ACC112 (cell line): ENCODE measurements around the gene MAP4.
"Not testable (repeated sequence)": the region's sequence is repeated elsewhere in the genome, so short reads cannot be mapped to it uniquely, and the experiment has no call there.

Experiments
- H2AFZ ChIP-seq: fragments of 200-600 bp; sonication (generic); one replicate; pipeline ENCODE4 v1.6.0; 2017; ENCODE audit warnings: antibody characterized with exemption, low read length; ENCODE audit not compliant: unreplicated experiment
- H3K27ac ChIP-seq: fragments of 200-600 bp; sonication (generic); 2 replicates; pipeline ENCODE4 v1.5.1; 2014; ENCODE audit warnings: low read depth, mild to moderate bottlenecking, antibody characterized with exemption, low read length, moderate library complexity
- H3K27me3 ChIP-seq: fragments of 200-600 bp; sonication (generic); 2 replicates; pipeline ENCODE4 v1.6.1; 2014; ENCODE audit warnings: mild to moderate bottlenecking, antibody characterized with exemption, low read length, moderate library complexity, mixed read lengths; ENCODE audit not compliant: insufficient read depth
- H3K36me3 ChIP-seq: fragments of 200-600 bp; sonication (generic); 2 replicates; pipeline ENCODE4 v1.6.1; 2016; ENCODE audit warnings: mild to moderate bottlenecking, antibody characterized with exemption, low read length, moderate library complexity, mixed read lengths; ENCODE audit not compliant: insufficient read depth
- H3K4me1 ChIP-seq: fragments of 200-600 bp; sonication (generic); one replicate; pipeline ENCODE4 v1.6.1; 2016; ENCODE audit warnings: low read length, mixed read lengths; ENCODE audit not compliant: insufficient read depth, unreplicated experiment, control insufficient read depth
- H3K4me3 ChIP-seq: fragments of 200-600 bp; sonication (generic); 2 replicates; pipeline ENCODE4 v1.5.1; 2014; ENCODE audit warnings: mild to moderate bottlenecking, low read depth, low read length
- H3K79me2 ChIP-seq: fragments of 200-600 bp; sonication (generic); one replicate; pipeline ENCODE4 v1.6.0; 2016; ENCODE audit warnings: low read length; ENCODE audit not compliant: control insufficient read depth, unreplicated experiment, insufficient read depth

MAP4 gene

DNA sequence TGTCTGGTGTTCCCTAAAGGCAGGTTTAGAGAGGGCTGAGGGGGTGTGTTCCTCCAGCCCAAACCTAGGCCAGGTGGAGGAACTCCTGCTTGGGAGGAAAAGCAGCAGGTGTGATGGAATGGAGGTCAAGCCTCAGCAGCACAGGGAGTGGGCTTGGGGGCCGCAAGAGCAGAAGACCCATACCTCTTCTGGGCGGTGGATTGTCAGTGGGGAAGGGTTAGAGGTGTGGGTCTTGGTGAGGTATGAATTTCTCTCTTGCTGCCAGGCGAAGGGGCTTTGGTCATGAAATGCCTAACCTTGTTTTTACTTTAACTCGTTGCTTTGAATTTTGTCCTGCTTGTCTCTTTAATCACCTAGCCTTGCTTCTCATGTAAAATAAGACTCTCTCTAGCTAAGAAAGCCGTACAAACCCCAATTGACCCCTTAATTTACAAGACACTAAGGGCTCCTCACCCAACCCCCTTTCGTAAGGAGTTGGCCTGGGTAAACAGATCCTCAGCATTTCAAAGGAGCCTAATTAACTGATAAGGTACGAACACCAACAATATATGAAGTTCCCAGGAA is 174.3 kb downstream of the MAP4 start:
- H3K27ac ChIP-seq: no peak overlapping the region
- no peak overlapping the region for H2AFZ ChIP-seq
- H3K27me3 ChIP-seq: no peaks in the 10 kb centered on the region
- H3K4me3 ChIP-seq: no peak overlapping the region
- no peaks in the 10 kb centered on the region for H3K4me1 ChIP-seq
- peaks cover 6% of the 10 kb centered on the region; the same call in 1 of the 2 replicates for H3K36me3 ChIP-seq
- no peaks in the 10 kb centered on the region for H3K79me2 ChIP-seq

- peaks cover 8% of the 10 kb centered on the region; the same call in 1 of the 2 replicates for H3K36me3 ChIP-seq
- no peak overlapping the region for H2AFZ ChIP-seq
- H3K27me3 ChIP-seq: no peaks in the 10 kb centered on the region
- no peaks in the 10 kb centered on the region for H3K4me1 ChIP-seq
- no peak overlapping the region for H3K27ac ChIP-seq
- H3K4me3 ChIP-seq: no peak overlapping the region
- no peaks in the 10 kb centered on the region for H3K79me2 ChIP-seq
Measured at GRCh38 chr3:47838503-47838902, 177.7 kb downstream of the MAP4 start.

- Histone ChIP-seq H3K79me2 (no peaks in the 10 kb centered on the region), H3K4me1 (no peaks in the 10 kb centered on the region), H3K27me3 (no peaks in the 10 kb centered on the region), H2AFZ (no peak overlapping the region), H3K4me3 (no peak overlapping the region), H3K27ac (no peak overlapping the region), H3K36me3 (peaks cover 15% of the 10 kb centered on the region; the same call in 1 of the 2 replicates)
Measured at GRCh38 chr3:47836986-47837385, 179.2 kb downstream of the MAP4 start.

DNA sequence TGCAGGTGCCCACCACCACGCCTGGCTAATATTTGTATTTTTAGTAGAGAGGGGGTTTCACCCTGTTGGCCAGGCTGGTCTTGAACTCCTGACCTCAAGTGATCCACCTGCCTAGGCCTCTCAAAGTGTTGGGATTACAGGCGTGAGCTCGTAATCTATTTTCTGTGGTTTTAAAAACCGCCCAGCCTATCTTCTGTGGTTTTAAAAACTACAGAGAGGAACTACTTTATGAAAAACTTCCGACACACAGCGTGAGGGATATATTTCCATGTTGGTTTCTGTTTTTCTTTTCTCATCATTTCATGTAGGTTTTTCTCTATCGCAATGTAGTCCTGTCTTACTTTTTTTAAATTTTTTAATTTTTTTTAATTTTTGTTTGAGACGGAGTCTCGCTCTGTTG is 186.7 kb downstream of the MAP4 start:
- H2AFZ ChIP-seq, H3K27ac ChIP-seq, H3K4me3 ChIP-seq, H3K27me3 ChIP-seq: not testable (repeated sequence)
- Histone ChIP-seq H3K4me1 (peaks cover 15% of the 10 kb centered on the region), H3K79me2 (peaks cover 29% of the 10 kb centered on the region), H3K36me3 (peaks cover 18% of the 10 kb centered on the region; the same call in 1 of the 2 replicates)

DNA sequence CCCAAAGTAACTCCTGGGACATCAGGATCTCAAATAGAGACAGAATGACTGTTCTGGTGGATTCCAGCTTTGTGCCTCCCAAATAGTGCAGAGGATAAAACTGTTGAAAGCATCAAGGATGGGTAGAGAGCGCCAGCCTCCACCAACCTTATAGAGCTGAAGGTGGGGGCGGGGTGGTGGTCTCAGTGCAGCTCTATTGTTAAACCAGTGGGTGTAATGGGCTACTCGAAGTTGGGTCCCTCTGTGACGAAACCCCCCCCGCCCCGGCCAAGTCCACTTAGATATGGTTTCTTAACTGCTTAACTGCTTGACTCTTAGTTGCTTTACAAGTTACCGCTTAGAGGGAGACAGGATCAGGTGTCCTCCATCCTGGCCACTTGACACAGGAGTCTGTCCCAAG is 190.6 kb downstream of the MAP4 start:
- peaks cover 32% of the 10 kb centered on the region for H3K79me2 ChIP-seq
- H3K27me3 ChIP-seq: no peaks in the 10 kb centered on the region
- peaks cover 15% of the 10 kb centered on the region; the same call in 1 of the 2 replicates for H3K36me3 ChIP-seq
- peaks cover 19% of the 10 kb centered on the region for H3K4me1 ChIP-seq
- H2AFZ ChIP-seq: peak overlapping the region; percentile 56
- peak overlapping the region; percentile 39; the same call in 1 of the 2 replicates for H3K27ac ChIP-seq
- peak overlapping the region; percentile 86 for H3K4me3 ChIP-seq

DNA sequence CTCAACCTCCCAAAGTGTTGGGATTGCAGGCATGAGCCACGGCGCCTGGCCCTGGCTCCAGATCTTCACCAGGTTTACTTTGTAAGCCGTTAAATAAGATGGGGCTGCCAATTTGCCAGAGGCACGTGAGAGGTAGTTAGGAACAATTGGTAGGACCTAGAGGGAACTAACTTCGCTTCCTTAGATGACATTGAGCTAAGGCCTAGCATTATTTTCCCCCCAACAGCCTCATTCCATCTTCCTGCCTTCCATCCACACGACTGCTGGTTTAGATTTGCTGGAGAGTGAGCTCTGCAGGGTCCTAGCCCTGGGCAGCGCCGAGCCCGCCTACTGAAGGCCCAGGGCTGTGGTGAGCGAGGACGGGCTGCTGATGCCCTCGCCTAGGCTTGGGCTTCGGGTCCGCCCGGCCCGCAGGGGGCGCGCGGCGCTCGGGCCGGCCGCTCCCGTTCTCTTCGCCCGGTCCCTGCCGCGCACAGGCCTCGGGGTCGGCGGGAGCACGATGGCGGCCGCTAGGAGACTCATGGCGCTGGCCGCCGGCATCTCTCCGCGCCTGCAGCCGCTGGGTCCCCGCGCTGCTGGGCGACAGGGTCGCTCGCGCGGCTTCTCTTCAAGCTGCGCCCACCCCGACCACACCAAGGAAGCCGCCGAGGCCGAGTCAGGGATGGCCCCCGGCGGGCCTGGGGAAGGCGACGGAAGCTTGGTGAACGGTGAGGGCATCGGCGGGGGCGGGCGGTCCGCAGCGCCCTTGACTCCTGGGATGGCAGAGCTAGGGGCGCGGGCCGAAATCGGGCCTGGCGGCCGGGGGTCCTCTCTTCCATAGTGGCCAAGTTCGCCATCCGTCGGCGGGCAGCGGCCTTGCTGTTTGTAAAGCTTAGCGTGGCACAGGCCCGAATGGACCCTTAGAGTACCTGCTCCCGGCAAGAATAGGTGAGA is 191.4 kb downstream of the MAP4 start:
- H3K4me3 ChIP-seq: peak overlapping the region; percentile 86
- peaks cover 19% of the 10 kb centered on the region for H3K4me1 ChIP-seq
- H2AFZ ChIP-seq: peak overlapping the region; percentile 68
- peak overlapping the region; percentile 39; the same call in 1 of the 2 replicates for H3K27ac ChIP-seq
- peaks cover 15% of the 10 kb centered on the region; the same call in 1 of the 2 replicates for H3K36me3 ChIP-seq
- peaks cover 32% of the 10 kb centered on the region for H3K79me2 ChIP-seq
- H3K27me3 ChIP-seq: no peaks in the 10 kb centered on the region

- H3K4me3 ChIP-seq: no peak overlapping the region
- H3K27me3 ChIP-seq: no peaks in the 10 kb centered on the region
- no peak overlapping the region for H2AFZ ChIP-seq
- no peaks in the 10 kb centered on the region for H3K79me2 ChIP-seq
- H3K27ac ChIP-seq: no peak overlapping the region
- H3K36me3 ChIP-seq: peaks cover 11% of the 10 kb centered on the region; the same call in 1 of the 2 replicates
- H3K4me1 ChIP-seq: no peaks in the 10 kb centered on the region
Measured at GRCh38 chr3:47817609-47818008, 198.6 kb downstream of the MAP4 start.

- peaks cover 12% of the 10 kb centered on the region; the same call in 1 of the 2 replicates for H3K36me3 ChIP-seq
- no peak overlapping the region for H3K4me3 ChIP-seq
- no peak overlapping the region for H3K27ac ChIP-seq
- no peaks in the 10 kb centered on the region for H3K79me2 ChIP-seq
- H3K27me3 ChIP-seq: no peaks in the 10 kb centered on the region
- no peak overlapping the region for H2AFZ ChIP-seq
- H3K4me1 ChIP-seq: no peaks in the 10 kb centered on the region
Measured at GRCh38 chr3:47813551-47814177, 202.6 kb downstream of the MAP4 start.

DNA sequence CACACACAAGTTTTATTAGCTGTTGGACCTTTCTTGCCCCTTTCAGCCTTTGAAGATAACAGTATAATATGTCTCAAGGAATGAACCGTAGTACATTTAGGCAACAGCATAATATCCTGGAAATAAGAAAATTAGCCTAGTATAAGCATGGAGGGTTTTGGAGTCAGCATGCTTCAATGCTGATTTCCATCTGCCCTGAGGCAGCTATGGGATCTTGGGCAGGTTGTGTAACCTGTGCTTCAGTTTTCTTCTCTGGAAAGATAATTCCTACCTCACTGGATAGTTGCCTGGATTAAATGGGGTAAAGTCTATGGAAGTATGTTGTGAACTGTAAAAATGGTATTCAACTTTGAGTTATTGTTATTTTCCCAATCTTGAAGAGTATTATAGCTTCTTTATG is 211.6 kb downstream of the MAP4 start:
- no peak overlapping the region for H2AFZ ChIP-seq
- H3K36me3 ChIP-seq: no peaks in the 10 kb centered on the region
- H3K27me3 ChIP-seq: no peaks in the 10 kb centered on the region
- H3K27ac ChIP-seq: no peak overlapping the region
- peak overlapping the region; percentile 84; the same call in 1 of the 2 replicates for H3K4me3 ChIP-seq
- peaks cover 17% of the 10 kb centered on the region for H3K4me1 ChIP-seq
- peaks cover 16% of the 10 kb centered on the region for H3K79me2 ChIP-seq

DNA sequence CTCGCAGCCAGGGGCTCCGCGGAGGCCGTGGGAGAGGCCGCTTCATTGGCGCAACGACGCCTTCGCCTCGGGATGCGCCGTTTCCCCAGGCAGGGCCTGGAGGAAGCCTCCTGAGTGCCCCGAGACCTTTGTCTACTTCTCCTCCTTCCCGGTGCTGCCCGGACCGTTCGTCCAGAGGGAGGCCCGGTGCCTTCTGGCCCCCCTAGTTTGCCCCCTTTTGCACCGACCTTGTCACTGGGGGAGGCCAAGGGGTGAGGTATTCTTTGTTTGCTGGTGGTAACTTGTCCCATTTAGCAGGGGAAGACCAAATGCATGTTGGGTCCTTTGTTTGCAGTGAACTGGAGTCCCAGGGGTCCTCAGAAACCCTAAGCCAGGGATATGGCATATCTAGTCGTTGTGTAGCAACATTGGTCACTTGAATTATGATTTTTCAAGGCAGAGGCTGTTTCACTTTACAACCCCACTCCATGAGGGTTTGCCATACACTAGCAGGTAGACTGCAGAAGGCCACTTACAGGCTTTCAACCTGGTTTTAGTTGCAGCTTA is 212.7 kb downstream of the MAP4 start:
- Histone ChIP-seq H3K4me3 (peak overlapping the region; percentile 84), H3K27me3 (no peaks in the 10 kb centered on the region), H3K27ac (peak overlapping the region; percentile 93), H3K4me1 (peaks cover 17% of the 10 kb centered on the region), H3K36me3 (no peaks in the 10 kb centered on the region), H2AFZ (peak overlapping the region; percentile 84), H3K79me2 (peaks cover 16% of the 10 kb centered on the region)
